Middle frontal gyrus (tissue), 1 donor: ENCODE results near the gene NKX1-2.

Experiments used
- DNase-seq: peaks from one replicate; pipeline ENCODE4 v3.0.0-alpha.2; 2015; ENCODE audit warnings: low spot score; ENCODE audit errors: extremely low spot score

NKX1-2 gene

DNA sequence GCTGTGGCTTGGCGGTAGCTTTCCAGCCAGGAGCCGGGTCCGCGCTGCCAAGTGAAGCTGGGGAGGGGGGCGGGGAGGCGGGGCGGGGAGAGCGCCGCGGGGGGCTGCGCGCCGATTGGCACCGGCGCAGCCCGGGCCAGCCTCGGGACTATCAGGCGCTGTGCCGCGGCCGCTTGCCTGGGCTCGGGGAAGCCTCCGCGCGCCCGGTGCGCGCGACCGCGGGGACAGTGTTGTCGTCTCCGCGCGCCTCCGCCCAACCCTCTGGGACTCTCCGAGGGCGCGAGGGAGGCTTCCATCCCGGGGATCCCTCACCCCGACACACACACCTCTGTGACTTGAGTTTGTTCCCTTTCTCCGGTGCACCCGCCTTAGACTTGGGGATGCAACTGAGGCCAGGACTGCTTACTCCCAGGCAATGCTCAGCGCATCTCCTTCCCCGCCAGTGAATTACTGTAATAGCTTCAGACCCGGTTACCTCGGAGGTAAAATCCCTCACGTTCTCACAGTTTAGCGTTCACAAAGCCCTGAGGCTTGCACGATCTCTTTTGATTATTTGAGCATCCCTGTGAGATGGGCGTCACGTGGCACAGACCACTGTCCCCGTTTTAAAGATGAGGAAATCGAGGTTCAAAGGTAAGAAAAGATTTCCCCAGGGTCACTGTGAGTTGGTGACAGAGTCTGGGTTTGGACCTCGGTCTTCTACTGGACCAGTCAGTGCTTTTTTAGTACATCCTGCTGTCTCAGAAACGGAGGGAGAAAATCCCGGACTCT lies at the start of gene NKX1-2:
Gene NKX1-2 (minus strand): TSS at position 24 of the 771 bp plus-strand sequence. CDS start 92 bp downstream, outside the sequence.
- DNase-seq = no peak

DNA sequence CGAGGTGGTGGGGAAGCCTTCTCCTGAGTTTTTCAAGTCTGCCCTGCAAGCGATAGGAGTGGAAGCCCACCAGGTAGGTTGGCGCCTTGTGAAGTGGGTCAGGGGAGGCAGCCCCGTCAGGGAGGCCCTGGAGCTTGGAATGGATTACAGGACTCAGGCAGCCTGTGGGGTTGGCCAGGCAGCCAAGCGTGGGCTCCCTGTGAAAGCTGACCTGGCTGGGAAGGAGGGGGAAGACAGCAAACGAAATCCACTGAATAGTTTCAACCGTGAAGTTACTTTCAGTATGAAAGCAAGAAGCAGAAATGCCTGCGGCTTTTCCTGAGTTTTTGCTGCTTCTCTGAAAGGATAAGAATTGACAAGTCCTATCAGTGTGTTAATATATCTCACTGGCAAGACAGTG lies 48.2 kb upstream of the NKX1-2 start:
- DNase-seq = no peak

DNA sequence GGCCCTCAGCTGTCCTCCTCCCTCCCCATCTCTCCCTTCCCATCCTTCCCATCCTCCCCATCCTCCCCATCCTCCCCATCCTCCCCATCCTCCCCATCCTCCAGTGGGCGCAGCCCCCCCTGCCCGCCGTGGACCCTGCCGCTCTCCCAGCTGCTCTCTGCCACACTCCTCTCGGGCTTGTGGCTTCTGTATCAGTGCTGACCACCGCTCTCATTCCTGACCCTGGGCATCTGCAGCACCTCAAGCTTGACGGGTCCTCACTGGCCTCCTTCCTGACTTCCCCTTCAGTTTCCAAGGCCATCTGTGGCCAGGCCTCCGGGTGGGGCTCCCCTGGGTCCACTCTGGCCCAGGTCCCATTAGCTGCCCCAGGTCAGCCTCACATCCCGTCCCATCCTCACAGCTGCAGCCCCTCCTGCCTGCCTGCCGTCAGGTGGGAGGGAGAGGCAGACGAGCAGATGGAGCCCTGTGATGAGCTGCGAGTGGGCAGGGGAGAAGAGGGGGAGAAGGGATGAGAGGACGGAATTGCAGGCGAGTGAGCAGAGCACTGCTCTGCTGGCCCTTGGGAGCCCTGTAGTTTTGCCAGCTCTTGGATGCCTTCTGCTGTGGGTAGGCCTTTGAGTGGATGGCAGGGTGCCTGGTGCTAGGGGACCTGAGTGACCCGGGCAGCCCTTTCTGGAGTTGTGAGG lies 47.5 kb upstream of the NKX1-2 start:
- DNase-seq = no peak

DNA sequence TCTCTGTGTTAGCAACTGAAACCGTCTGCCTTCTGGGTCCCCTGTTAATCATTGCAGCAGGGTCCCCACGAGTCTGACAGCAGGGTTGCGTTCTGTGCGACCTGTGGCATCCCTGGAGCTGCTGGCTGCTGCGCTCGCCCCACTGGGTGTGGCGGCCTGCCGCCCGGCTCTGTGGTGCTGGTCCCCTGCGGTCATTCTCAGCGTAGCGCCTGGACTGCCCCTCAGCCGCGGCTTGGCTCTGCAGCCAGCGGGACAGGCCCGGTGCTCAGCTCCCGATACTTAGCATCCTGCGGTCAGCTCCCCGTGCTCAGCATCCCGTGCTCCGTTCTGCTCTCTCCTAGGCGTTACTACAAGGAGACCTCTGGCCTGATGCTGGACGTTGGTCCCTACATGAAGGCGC lies 46.8 kb upstream of the NKX1-2 start:
- DNase-seq = no peak

DNA sequence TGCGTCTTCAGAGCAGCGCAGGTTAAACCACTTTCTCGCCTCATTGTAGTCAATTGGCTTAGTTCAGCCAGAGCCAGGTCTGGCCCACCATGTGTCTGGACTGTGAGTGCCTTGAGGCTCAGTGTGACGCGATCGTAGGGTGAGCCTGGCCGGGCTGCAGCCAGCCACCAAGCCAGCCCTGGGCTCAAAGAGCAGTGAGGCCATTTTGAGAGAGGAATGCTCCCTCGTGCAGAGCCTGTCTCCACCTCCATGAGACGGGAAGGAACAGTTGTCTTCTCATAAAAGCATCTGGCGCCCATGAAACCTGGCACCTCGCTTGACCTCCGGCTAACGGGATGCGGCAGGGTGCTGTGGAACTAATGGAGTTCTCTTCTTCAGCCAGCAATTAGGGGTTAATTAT lies 46.3 kb upstream of the NKX1-2 start:
- DNase-seq = no peak

DNA sequence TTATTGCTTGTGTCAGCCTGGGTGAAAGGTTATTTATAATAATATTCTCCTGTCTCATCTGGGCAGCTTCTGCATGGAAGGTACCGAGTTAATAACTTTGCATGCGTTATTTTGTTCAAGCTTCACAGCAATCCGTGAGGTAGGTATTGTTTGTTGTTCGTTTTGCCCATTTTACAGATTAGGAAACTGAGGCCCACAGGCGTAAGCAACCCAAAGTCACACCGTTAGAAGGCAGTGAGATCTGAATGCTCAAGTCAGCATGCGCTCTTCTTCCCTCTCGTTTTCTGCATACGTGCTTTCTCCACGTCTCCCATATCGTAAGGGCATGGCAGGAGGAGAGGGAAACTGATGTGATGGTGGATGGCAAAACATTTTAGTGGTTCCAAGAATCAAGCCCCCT lies 45.9 kb upstream of the NKX1-2 start:
- DNase-seq = no peak

DNA sequence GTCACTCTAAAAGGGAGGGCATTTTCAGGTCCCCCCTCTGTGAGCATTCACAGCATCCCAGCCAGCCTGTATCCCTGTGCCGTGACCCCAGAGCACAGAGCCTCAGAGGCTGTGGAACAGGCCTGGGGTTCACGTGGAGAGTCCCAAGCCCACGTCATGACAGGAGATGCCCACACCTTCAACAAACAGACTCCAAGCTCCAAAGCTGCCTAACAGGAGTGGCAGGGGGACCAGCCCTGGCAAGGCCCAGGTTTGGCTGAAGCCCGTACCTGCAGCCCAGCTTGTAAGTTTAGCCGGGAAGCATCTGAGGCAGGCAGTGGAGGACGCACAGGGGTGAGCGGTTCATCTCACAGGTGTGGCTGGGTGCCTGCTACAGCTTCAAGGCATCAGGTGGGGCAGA lies 45.3 kb upstream of the NKX1-2 start:
- no peak for DNase-seq

DNA sequence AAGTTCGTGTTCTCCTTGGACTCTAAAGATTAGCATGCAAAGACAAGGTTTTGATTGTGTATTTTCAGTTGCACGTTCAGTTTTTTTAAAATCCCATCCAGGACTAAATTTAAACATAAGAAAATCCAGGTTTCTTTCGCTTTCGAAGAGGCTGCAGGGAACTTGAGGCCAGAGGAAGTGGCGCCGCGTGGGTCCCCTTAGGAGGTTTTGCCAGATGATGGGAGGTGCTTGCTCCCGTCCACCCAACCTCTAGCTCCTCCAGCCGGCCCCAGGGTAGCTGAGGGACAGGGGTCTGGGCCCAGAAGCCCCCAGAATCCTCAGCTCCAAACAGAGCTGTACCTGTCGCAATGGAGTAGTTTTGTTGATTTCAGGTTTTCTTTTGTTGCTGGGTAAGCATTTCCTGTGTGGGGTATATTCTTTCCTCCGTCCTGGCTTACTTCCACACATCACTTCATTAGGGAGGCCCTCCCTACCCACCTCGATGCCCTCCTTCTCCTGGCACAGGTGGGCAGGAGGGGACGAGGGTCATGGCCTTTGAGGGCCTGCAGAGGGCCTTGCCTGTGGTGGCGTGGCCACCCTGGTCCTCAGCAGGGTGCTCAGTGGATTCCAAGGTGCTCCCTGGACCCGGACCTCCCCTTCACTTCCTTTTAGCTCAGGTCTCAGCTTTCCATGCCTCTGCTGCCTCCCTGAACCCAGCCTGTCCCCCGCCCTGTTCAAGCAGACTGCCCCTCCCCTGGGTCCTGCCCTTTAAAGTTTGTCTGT lies 44.4 kb upstream of the NKX1-2 start:
- DNase-seq = no peak

DNA sequence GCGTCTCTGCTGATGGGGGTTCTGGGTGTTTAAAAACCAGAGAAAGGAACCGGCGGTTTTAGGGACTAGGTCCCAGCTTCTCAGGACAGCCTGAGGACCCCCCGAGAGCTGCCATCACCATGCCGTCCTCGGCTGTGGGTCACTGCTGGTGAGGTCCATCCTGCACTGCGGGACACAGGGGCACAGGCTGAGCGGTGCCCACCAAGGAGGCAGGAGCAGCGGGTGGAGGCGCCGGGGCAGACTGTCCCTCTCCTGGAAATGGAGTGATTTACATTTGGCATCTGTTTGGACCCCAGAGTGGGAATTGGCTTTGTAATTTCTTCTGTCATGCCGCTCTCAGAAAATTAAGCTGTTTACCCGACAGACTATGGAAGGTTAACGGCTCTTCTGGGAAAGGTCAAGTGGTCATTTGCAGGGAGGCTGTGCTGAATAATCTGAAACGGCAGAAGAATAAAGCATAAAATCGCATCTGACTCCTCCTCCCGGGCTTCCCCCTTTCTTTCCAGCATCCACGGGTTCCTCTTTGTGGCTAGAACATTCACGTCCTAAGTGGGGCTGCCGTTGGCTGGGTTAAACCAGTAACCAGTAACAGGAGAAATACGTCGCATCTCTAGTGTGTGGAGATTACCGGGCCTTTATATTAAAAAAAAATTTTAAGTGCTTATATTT lies 43.5 kb upstream of the NKX1-2 start:
- no peak for DNase-seq

DNA sequence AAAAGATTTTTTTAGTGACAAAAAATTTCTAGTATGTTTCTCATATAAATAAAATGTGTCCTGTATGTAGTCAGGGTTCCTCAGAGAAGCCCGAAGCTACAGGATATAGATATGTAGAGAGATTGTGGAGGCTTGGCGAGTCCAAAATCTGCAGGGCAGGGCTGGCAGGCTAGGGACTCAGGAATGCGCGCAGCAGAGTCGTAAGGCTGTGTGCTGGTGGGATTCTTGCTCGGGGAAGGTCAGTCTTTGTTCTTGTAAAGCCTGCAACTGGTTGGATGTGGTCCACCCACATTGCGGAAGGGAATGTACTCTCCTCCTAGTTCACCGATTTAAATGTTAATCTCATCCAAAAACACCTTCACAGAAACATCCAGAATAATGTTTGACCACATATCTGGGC lies 42.4 kb upstream of the NKX1-2 start:
- DNase-seq = no peak

DNA sequence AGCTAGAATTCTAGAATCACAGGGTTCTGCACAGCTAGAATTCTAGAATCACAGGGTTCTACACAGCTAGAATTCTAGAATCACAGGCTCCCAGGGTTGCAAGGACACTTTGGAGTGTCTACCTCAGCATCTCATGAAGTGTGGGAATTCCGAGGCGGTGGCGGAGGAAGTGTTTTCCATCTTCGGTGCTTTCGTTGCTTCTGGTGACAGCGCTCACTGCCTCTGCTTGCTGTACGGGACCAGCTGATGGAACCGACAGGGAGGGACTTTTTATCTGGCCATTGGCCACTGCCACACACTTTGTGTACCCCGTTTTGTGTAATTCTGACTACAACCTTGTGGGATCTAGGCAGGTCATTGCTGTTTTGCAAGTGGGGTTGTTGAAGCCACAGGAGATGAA lies 41.3 kb upstream of the NKX1-2 start:
- no peak for DNase-seq

DNA sequence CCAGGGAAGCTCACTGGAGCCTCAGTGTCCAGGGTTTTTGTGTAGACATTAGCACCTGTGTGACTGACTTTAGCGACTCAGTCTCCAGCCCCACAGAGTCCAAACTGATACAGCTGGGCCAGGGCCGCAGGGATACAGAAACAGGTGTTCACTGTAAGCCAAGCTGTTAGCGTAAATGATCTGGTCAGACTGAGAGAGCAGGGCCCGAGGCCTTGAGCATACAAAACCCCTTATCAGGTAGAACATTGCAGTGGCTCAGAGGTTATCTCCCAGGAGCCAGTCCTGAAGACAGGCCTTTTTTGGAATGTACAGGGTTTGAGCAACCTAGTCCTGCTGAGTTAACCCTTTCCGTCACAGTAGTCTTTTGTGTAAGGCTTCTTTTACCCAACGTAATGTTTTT lies 36.8 kb upstream of the NKX1-2 start:
- DNase-seq = no peak

DNA sequence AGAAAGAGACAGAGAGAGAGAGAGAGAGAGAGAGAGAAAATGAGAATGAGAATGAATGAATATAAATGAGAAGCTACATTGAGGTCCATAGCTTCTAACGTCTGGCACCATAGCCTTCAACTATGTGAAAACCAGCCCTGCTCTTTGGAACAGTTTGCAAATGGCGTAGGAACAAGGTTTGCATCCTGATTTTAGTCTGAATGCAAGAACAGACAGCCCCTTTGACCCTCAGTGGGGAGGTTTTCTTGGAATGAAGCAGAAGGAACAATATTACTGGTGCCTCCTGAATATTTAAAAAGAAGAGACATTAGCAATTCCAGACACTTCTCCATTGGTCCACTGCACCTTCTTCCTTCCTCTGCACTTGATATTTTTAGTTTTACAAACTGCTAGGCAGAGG lies 34.8 kb upstream of the NKX1-2 start:
- no peak for DNase-seq

DNA sequence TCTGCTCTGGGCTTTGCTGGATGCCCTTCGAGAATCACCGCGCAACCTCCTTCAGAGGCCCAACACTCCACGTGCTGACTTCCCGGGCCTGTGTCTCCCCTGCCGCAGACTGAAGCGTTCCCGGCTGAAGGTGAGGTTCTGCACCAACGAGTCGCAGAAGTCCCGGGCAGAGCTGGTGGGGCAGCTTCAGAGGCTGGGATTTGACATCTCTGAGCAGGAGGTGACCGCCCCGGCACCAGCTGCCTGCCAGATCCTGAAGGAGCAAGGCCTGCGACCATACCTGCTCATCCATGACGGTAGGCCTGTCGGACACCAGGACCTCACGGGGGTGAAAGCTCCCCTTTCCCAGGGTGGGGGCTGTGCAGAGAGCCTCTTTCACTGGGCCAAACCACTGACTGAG lies 34.2 kb upstream of the NKX1-2 start:
- DNase-seq = no peak

DNA sequence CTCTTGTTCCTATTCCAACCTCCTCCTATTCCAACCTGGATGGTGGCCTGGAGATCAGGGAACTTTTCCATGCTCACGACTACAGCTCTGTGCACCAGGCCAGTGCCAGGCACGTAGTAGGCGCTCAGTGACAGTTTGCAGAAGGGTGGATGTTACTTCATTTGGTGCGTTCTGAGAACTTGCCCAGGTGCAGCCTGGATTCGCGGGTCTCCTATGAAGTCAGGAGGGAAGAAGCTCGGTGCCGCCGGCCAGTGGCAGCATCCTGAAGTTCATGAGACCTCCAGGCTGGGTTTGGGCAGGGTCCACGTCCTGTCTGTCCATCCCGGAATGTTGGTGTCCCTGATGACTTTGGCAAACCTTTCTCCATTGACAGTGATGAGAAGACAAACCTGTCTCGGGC lies 33.0 kb upstream of the NKX1-2 start:
- no peak for DNase-seq

DNA sequence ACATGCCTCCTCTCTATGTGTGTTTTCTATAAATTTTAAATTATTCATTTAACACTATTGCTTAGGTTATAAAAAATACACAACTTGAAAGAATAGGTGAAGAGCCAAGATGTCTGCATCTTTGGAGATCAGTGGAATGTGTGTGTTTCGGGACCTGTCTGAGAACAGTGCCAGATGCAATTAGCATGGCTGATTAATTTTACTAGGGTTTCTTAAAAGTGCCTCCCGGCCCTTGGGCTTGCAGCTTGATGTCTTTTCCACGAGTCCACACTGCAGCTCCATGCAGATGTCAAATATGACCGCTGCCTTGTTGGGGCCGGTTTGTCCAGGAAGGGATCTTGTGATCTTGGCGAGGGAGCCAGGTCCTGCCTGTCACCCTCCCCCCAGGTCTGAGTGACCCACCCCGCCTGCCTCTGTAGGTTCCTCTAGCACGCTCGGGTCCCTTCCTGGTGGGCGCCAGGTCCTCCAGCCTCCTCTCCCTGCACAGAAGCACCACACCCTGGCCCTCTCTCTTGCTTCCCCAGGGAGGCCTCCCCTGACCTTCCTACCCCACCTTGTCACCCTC lies 32.5 kb upstream of the NKX1-2 start:
- DNase-seq = no peak

DNA sequence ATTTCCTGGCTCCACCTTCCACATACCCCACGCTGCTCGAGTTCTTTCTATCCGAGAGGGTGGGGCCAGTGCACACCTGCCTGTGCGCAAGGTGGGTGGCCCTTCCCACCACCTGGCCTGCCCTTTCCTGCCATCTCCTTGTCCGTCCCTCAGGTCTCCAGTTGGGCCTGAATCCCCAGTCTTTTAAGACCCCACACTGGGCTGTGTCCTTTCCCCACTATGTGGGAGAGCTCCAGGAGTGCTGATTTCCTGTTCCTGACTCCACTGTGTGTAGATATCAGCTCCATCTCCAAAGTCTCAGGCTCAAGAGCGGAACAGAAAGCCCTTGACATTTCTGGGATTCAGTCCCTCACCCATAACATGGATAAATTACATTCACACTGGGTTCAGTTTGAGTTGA lies 31.9 kb upstream of the NKX1-2 start:
- no peak for DNase-seq

DNA sequence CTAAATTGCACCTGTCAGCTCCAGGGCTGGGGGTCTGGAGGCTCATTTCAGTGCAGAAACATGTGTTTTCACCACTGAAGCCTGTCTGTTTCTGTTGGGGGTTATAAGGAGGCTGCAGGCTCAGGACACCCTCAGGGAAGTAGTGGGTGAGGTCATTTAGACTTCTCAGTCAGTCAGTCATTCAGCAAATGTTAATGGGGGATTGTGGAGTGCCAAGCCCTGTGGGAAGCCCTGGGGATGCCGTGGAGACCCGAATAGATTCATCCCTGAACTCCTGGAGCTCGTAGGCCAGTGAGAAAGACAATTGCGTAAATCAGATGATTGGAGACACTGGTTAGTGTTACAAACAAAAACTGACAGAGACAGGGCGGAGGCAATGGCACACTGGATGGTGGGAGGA lies 31.0 kb upstream of the NKX1-2 start:
- DNase-seq = no peak

DNA sequence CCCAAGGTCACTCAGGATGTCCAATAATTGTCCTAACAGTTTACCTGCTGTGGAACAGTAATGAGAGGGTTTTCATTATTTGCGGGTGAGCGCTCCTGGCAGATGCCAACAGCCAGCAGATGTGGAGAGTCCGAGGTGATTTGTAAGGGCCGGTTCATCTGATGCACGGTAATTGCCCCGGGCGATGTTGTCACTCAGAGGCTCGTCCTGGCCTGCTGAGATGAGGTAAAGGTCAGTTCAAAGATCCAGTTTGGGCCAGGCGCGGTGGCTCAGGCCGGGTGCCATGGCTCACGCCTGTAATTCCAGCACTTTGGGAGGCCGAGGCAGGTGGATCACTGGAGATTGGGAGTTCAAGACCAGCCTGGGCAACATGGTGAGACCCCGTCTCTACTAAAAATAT lies 28.7 kb upstream of the NKX1-2 start:
- DNase-seq = no peak

DNA sequence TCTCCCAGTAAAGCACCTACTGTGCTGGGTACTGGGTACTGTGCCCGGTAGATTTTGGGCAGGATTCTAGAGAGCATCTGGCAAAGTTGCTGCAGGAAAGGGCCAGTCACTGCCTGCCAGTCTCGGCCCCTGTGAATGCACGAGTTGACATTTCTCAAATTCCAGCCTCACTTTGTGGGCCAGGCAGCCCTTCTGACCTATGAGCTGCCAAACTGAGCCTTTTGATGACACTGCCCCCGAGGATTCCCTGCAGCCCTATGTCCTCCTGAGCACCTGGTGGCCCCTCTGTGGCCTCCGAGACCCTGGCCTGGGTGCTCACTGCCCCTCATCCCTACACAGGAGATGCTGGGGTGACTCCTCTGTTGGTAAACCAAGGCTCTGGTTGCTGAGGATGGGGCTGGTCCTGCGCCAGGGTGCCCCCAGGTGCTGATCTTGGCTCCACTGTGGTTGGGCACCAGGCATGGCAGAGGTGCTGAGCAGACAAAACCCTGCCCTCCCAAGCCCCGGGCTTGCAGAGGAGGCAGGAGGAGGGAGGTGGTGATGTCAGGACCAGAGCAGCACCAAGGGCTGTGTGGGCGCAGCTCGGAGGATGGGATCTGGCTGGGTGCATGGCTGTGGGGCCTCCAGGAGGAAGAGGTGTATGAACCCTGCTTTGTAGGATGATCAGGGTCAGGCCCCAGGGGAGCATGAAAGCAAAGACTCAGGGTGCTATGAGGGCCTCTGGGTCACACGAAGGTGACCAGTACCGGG lies 28.0 kb upstream of the NKX1-2 start:
- DNase-seq = no peak
